Mesenchymal stem cell (in vitro differentiated cells and primary cell): Measurements from ENCODE around the gene TSSK2.

Source experiments
- DNase-seq: peaks from one replicate; pipeline ENCODE4 v3.0.0-alpha.2; 2013
- H2AFZ ChIP-seq: one replicate; pipeline ENCODE4 v1.6.1; 2013; ENCODE audit warnings: low read depth, mild to moderate bottlenecking, control low read depth, inconsistent platforms, low read length, moderate library complexity
- H2AK5ac ChIP-seq: 2 replicates; pipeline ENCODE4 v1.6.1; 2013; ENCODE audit warnings: low read length, moderate library complexity, mild to moderate bottlenecking, inconsistent platforms; ENCODE audit not compliant: severe bottlenecking
- H2BK120ac ChIP-seq: one replicate; pipeline ENCODE4 v1.6.1; 2013; ENCODE audit warnings: low read depth, mild to moderate bottlenecking, inconsistent platforms, low read length, moderate library complexity
- H2BK12ac ChIP-seq, 2 experiments: one replicate each; pipeline ENCODE4 v1.6.1; 2013; ENCODE audit warnings: inconsistent platforms in 2 of 2, low read length in 2 of 2, mild to moderate bottlenecking in 2 of 2, moderate library complexity in 2 of 2, control low read depth in 1 of 2
- H2BK15ac ChIP-seq: one replicate; pipeline ENCODE4 v1.6.1; 2013; ENCODE audit warnings: mild to moderate bottlenecking, low read depth, inconsistent platforms; ENCODE audit not compliant: poor library complexity, severe bottlenecking
- H2BK5ac ChIP-seq: 2 replicates; pipeline ENCODE4 v1.6.1; 2013; ENCODE audit warnings: low read depth, mild to moderate bottlenecking, low read length, control low read depth, inconsistent platforms; ENCODE audit not compliant: poor library complexity, severe bottlenecking
- H3K14ac ChIP-seq, 2 experiments: one replicate each; pipeline ENCODE4 v1.6.1; 2013; ENCODE audit warnings: inconsistent platforms in 2 of 2, low read length in 2 of 2, control low read depth in 1 of 2, mild to moderate bottlenecking in 1 of 2, moderate library complexity in 1 of 2
- H3K18ac ChIP-seq, 2 experiments: one replicate each; pipeline ENCODE4 v1.6.1; 2013; ENCODE audit warnings: inconsistent platforms in 2 of 2, low read length in 2 of 2, control low read depth in 1 of 2, low read depth in 1 of 2, mild to moderate bottlenecking in 1 of 2
- H3K23ac ChIP-seq, 2 experiments: one replicate each; pipeline ENCODE4 v1.6.1; 2013; ENCODE audit warnings: inconsistent platforms in 2 of 2, low read length in 2 of 2, mild to moderate bottlenecking in 2 of 2, moderate library complexity in 2 of 2, control low read depth in 1 of 2
- H3K27ac ChIP-seq: 2 replicates; pipeline ENCODE4 v1.5.1; 2013; ENCODE audit warnings: mild to moderate bottlenecking, moderate library complexity, low read length, control low read depth, inconsistent platforms; ENCODE audit not compliant: poor library complexity, severe bottlenecking
- H3K27me3 ChIP-seq, 2 experiments: 2 replicates each; pipeline versions ENCODE4 v1.6.1 to v1.7.0; 2013; ENCODE audit warnings: low read length in 2 of 2, mild to moderate bottlenecking in 2 of 2, moderate library complexity in 2 of 2, control low read depth in 1 of 2, inconsistent platforms in 1 of 2; ENCODE audit not compliant: control insufficient read depth in 1 of 2, insufficient read depth in 1 of 2
- H3K36me3 ChIP-seq, 2 experiments: 2 replicates each; pipeline versions ENCODE4 v1.6.1 to v1.7.0; 2013; ENCODE audit warnings: low read length in 2 of 2, control low read depth in 1 of 2, inconsistent platforms in 1 of 2, low read depth in 1 of 2, mild to moderate bottlenecking in 1 of 2; ENCODE audit not compliant: insufficient read depth in 2 of 2, control insufficient read depth in 1 of 2
- H3K4ac ChIP-seq, 2 experiments: one replicate each; pipeline ENCODE4 v1.6.1; 2013; ENCODE audit warnings: inconsistent platforms in 2 of 2, low read length in 2 of 2, mild to moderate bottlenecking in 2 of 2, moderate library complexity in 2 of 2, control low read depth in 1 of 2, low read depth in 1 of 2
- H3K4me1 ChIP-seq: 2 replicates; pipeline ENCODE4 v1.6.1; 2013; ENCODE audit warnings: low read depth, low read length, control low read depth; ENCODE audit not compliant: control insufficient read depth, insufficient read depth
- H3K4me2 ChIP-seq: 2 replicates; pipeline ENCODE4 v1.6.1; 2013; ENCODE audit warnings: low read length, mild to moderate bottlenecking, inconsistent platforms; ENCODE audit not compliant: poor library complexity, severe bottlenecking
- H3K4me3 ChIP-seq, 2 experiments: 2 replicates each; pipeline versions ENCODE4 v1.5.1 to v1.7.0; 2013; ENCODE audit warnings: low read length in 2 of 2, mild to moderate bottlenecking in 2 of 2, control low read depth in 1 of 2, low read depth in 1 of 2; ENCODE audit not compliant: insufficient read depth in 1 of 2
- H3K79me1 ChIP-seq: replicated peaks from 2 replicates; pipeline ENCODE4 v1.6.1; 2013; ENCODE audit warnings: mild to moderate bottlenecking, control low read depth, low read length, inconsistent platforms; ENCODE audit not compliant: poor library complexity, severe bottlenecking
- H3K9ac ChIP-seq: 2 replicates; pipeline ENCODE4 v1.7.0; 2013; ENCODE audit warnings: mild to moderate bottlenecking, low read length, moderate library complexity
- H3K9me3 ChIP-seq: 2 replicates; pipeline ENCODE4 v1.7.0; 2013; ENCODE audit warnings: mild to moderate bottlenecking, low read length; ENCODE audit not compliant: control insufficient read depth
- H4K8ac ChIP-seq: one replicate; pipeline ENCODE4 v1.6.1; 2013; ENCODE audit warnings: inconsistent platforms, mild to moderate bottlenecking, low read length, moderate library complexity
- H4K91ac ChIP-seq: one replicate; pipeline ENCODE4 v1.6.1; 2013; ENCODE audit warnings: mild to moderate bottlenecking, low read length, inconsistent platforms
- WGBS: methylation state at CpG from one replicate; pipeline ENCODE4 v1.1.7; 2013; ENCODE audit warnings: mixed read lengths; 5-methylcytosine and 5-hydroxymethylcytosine counted together

The TSSK2 gene

GRCh38 chr22:19174106-19175025, 43.3 kb downstream of the TSSK2 start:
- no peaks in the 10 kb centered on the region for H3K9me3 ChIP-seq
- no peak overlapping the region for H2AFZ ChIP-seq
- H2BK120ac ChIP-seq = no peak overlapping the region
- H3K27me3 ChIP-seq = peaks cover 6 to 9% of the 10 kb centered on the region in 2 experiments
- no peak overlapping the region for H3K4ac ChIP-seq
- peak; percentile 56 for DNase-seq
- no peak overlapping the region for H3K14ac ChIP-seq
- no peak overlapping the region for H3K18ac ChIP-seq
- peaks cover 68% of the 10 kb centered on the region for H3K4me1 ChIP-seq
- peak overlapping the region; percentile 66 for H4K91ac ChIP-seq
- peak overlapping the region; percentile 12 for H3K4me2 ChIP-seq
- no peak overlapping the region for H2BK15ac ChIP-seq
- no peak overlapping the region for H3K9ac ChIP-seq
- 49% methylated on average over 14 of the region's 14 CpGs for WGBS
- peaks cover 14% of the 10 kb centered on the region for H3K79me1 ChIP-seq
- no peak overlapping the region for H2AK5ac ChIP-seq
- no peak overlapping the region for H2BK5ac ChIP-seq
- no peak overlapping the region for H3K23ac ChIP-seq
- peak overlapping the region; percentile 1 for H4K8ac ChIP-seq
- peaks cover 15 to 42% of the 10 kb centered on the region in 2 experiments for H3K36me3 ChIP-seq
- H3K4me3 ChIP-seq = peak overlapping the region in 1 of 2 experiments; percentile 90
- peak overlapping the region in 1 of 2 experiments; percentile 4 for H2BK12ac ChIP-seq
- peak overlapping the region; percentile 52 for H3K27ac ChIP-seq

DNA sequence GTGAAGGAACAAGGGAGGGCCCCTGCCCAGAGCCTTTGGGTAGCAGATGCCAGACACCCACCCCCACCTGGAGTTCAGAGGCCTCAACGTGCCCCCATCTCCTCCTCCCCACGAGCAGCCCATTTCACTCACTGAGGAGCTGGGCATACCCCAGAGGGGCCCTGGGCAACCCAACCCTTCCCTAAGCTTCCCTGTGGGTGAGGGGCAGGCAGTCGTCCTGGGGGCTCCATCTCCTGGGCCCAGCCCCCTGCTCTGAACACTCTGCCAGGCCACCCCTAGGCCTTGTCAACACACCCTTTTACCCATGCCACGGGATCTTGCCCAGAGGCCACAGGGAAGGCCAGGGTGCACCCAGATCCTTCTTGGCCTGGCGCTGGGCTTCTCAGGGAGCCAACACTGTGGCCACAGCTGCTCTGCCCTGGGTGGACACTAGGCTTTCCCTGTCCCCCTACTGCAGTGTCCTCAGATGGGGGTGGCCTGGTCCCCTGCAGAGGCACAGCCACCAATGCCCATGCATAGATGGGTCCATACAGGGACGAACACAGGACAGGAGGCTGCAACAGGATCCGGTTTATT, 44.0 kb downstream of the TSSK2 start:
- Histone ChIP-seq H2BK15ac (no peak overlapping the region), H2AFZ (no peak overlapping the region), H4K91ac (peak overlapping the region; percentile 47), H3K4me2 (no peak overlapping the region), H3K4me1 (peaks cover 68% of the 10 kb centered on the region), H2AK5ac (peak overlapping the region; percentile 14), H2BK5ac (no peak overlapping the region), H3K18ac (peak overlapping the region in 1 of 2 experiments; percentile 24), H3K27ac (peak overlapping the region; percentile 52), H3K9ac (no peak overlapping the region), H3K4ac (peak overlapping the region in 1 of 2 experiments; percentile 13), H3K36me3 (peaks cover 15 to 42% of the 10 kb centered on the region in 2 experiments), H3K23ac (no peak overlapping the region), H3K9me3 (no peaks in the 10 kb centered on the region), H4K8ac (peak overlapping the region; percentile 1), H2BK120ac (peak overlapping the region; percentile 13), H3K4me3 (no peak overlapping the region), H2BK12ac (no peak overlapping the region), H3K79me1 (peaks cover 14% of the 10 kb centered on the region), H3K14ac (no peak overlapping the region), H3K27me3 (peaks cover 0 to 2% of the 10 kb centered on the region in 2 experiments)
- WGBS = 91% methylated on average over 7 of the region's 7 CpGs
- no peak for DNase-seq

- Histone ChIP-seq H3K9me3 (no peaks in the 10 kb centered on the region), H3K4ac (peak overlapping the region in 1 of 2 experiments; percentile 13), H3K36me3 (peaks cover 15 to 47% of the 10 kb centered on the region in 2 experiments), H3K79me1 (peaks cover 14% of the 10 kb centered on the region), H3K18ac (no peak overlapping the region), H4K91ac (peak overlapping the region; percentile 49), H3K4me1 (peaks cover 65% of the 10 kb centered on the region), H3K14ac (no peak overlapping the region), H2BK12ac (no peak overlapping the region), H2BK120ac (no peak overlapping the region), H3K4me2 (no peak overlapping the region), H2AFZ (no peak overlapping the region), H3K4me3 (no peak overlapping the region), H3K27ac (no peak overlapping the region), H4K8ac (peak overlapping the region; percentile 5), H3K23ac (no peak overlapping the region), H2BK5ac (no peak overlapping the region), H3K27me3 (no peaks in the 10 kb centered on the region), H2BK15ac (no peak overlapping the region), H2AK5ac (no peak overlapping the region), H3K9ac (no peak overlapping the region)
- DNase-seq = no peak
- WGBS = 88% methylated on average over 18 of the region's 21 CpGs
These were observed 44.6 kb downstream of the TSSK2 start for GRCh38 chr22:19175602-19176174.

GRCh38 chr22:19176175-19176643, 45.1 kb downstream of the TSSK2 start:
- no peaks in the 10 kb centered on the region for H3K9me3 ChIP-seq
- no peak for DNase-seq
- no peak overlapping the region for H2AFZ ChIP-seq
- no peak overlapping the region for H2BK5ac ChIP-seq
- no peak overlapping the region for H3K18ac ChIP-seq
- H2AK5ac ChIP-seq = no peak overlapping the region
- no peak overlapping the region for H3K27ac ChIP-seq
- H3K9ac ChIP-seq = no peak overlapping the region
- no peak overlapping the region for H3K4me3 ChIP-seq
- no peak overlapping the region for H2BK12ac ChIP-seq
- peaks cover 15 to 51% of the 10 kb centered on the region in 2 experiments for H3K36me3 ChIP-seq
- no peaks in the 10 kb centered on the region for H3K27me3 ChIP-seq
- H4K8ac ChIP-seq = no peak overlapping the region
- H3K23ac ChIP-seq = no peak overlapping the region
- H4K91ac ChIP-seq = peak overlapping the region; percentile 49
- peaks cover 60% of the 10 kb centered on the region for H3K4me1 ChIP-seq
- peaks cover 14% of the 10 kb centered on the region for H3K79me1 ChIP-seq
- H2BK120ac ChIP-seq = no peak overlapping the region
- no peak overlapping the region for H3K4ac ChIP-seq
- no peak overlapping the region for H3K4me2 ChIP-seq
- WGBS = 83% methylated on average over 11 of the region's 12 CpGs
- no peak overlapping the region for H2BK15ac ChIP-seq
- H3K14ac ChIP-seq = no peak overlapping the region
